ENCODE results near the gene VEPH1.

The VEPH1 gene

GRCh38 chr3:157518881-157519280 is 15.7 kb upstream of the VEPH1 start:
- no peak for DNase-seq (ENCODE audit: low read depth in 1 of 2, low spot score in 1 of 2)
- TF ChIP-seq SPI1 (IDR thresholded peaks at IDR 0.05; ENCODE audit: borderline replicate concordance, low read depth) (no peak), GABPA (IDR thresholded peaks at IDR 0.05; ENCODE audit: low read depth) (no peak), REST (IDR thresholded peaks at IDR 0.05; ENCODE audit: insufficient replicate concordance, low read depth) (no peak), POLR2AphosphoS5 (IDR thresholded peaks at IDR 0.05; ENCODE audit: low read depth) (no peak), CTCF (IDR thresholded peaks at IDR 0.05; ENCODE audit: insufficient read depth, low read length) (no peak)
- Histone ChIP-seq H3K27me3 (ENCODE audit: insufficient read depth, poor library complexity, severe bottlenecking) (peaks cover 2% of the 10 kb centered on the region), H3K4me3 (replicated peaks; ENCODE audit: insufficient read depth, low read length) (no peak overlapping the region), H3K27ac (replicated peaks) (no peak overlapping the region)

- no peak overlapping the region for H3K4me3 ChIP-seq (replicated peaks; ENCODE audit: insufficient read depth, low read length)
- no peak overlapping the region for H3K27ac ChIP-seq (replicated peaks)
- peaks cover 2% of the 10 kb centered on the region for H3K27me3 ChIP-seq (ENCODE audit: insufficient read depth, poor library complexity, severe bottlenecking)
- DNase-seq (ENCODE audit: low read depth in 1 of 2, low spot score in 1 of 2) = no peak
- no peak for TF ChIP-seq POLR2AphosphoS5 (IDR thresholded peaks at IDR 0.05; ENCODE audit: low read depth)
- no peak for TF ChIP-seq GABPA (IDR thresholded peaks at IDR 0.05; ENCODE audit: low read depth)
- TF ChIP-seq SPI1 (IDR thresholded peaks at IDR 0.05; ENCODE audit: borderline replicate concordance, low read depth) = no peak
- TF ChIP-seq REST (IDR thresholded peaks at IDR 0.05; ENCODE audit: insufficient replicate concordance, low read depth) = no peak
- TF ChIP-seq CTCF (IDR thresholded peaks at IDR 0.05; ENCODE audit: insufficient read depth, low read length) = no peak
Observed at GRCh38 chr3:157516928-157517327, 13.7 kb upstream of the VEPH1 start.

GRCh38 chr3:157515398-157515797 is 12.2 kb upstream of the VEPH1 start:
- no peak for TF ChIP-seq REST (IDR thresholded peaks at IDR 0.05; ENCODE audit: insufficient replicate concordance, low read depth)
- TF ChIP-seq GABPA (IDR thresholded peaks at IDR 0.05; ENCODE audit: low read depth) = no peak
- TF ChIP-seq CTCF (IDR thresholded peaks at IDR 0.05; ENCODE audit: insufficient read depth, low read length) = no peak
- TF ChIP-seq POLR2AphosphoS5 (IDR thresholded peaks at IDR 0.05; ENCODE audit: low read depth) = no peak
- TF ChIP-seq SPI1 (IDR thresholded peaks at IDR 0.05; ENCODE audit: borderline replicate concordance, low read depth) = no peak
- H3K27me3 ChIP-seq (ENCODE audit: insufficient read depth, poor library complexity, severe bottlenecking) = peaks cover 2% of the 10 kb centered on the region
- H3K4me3 ChIP-seq (replicated peaks; ENCODE audit: insufficient read depth, low read length) = no peak overlapping the region
- no peak for DNase-seq (ENCODE audit: low read depth in 1 of 2, low spot score in 1 of 2)
- no peak overlapping the region for H3K27ac ChIP-seq (replicated peaks)
